GM23338 (cell line): Measurements from ENCODE around the gene NR2C1.

Experiments used
- CREB1 ChIP-seq: fragments of 250-450 bp; sonication (Bioruptor Pico); IDR thresholded peaks from 2 replicates; pipeline ENCODE4 v1.5.0; 2020; ENCODE audit warnings: low read depth, mild to moderate bottlenecking, moderate library complexity
- EZH2 ChIP-seq: fragments of 200-600 bp; sonication (generic); IDR thresholded peaks from one replicate; pipeline ENCODE4 v1.8.0; 2017; ENCODE audit warnings: antibody characterized with exemption, mild to moderate bottlenecking, low read depth; ENCODE audit not compliant: unreplicated experiment
- JUNB ChIP-seq: IDR thresholded peaks from one replicate; pipeline ENCODE4 v1.6.1; 2016; ENCODE audit warnings: antibody characterized with exemption; ENCODE audit not compliant: unreplicated experiment
- NANOG ChIP-seq: IDR thresholded peaks from 2 replicates; pipeline ENCODE4 v1.6.1; 2016; ENCODE audit warnings: antibody characterized with exemption, borderline replicate concordance
- POLR2AphosphoS5 ChIP-seq: IDR thresholded peaks from 2 replicates; pipeline ENCODE4 v1.6.1; 2016; ENCODE audit warnings: antibody characterized with exemption, low read depth
- TF ChIP-seq, protein P1 (sequence below), 2 experiments: fragments of 200-600 bp in 1 of 2; sonication (generic) in 1 of 2; conservative IDR thresholded peaks; 2 replicates each; pipeline versions ENCODE4 v1.5.1 to v1.6.1; 2016 to 2017; ENCODE audit warnings: antibody characterized with exemption in 2 of 2, low read depth in 2 of 2, mild to moderate bottlenecking in 2 of 2, moderate library complexity in 1 of 2
- TF ChIP-seq, protein P2 (sequence below): IDR thresholded peaks from one replicate; pipeline ENCODE4 v1.6.1; 2018; ENCODE audit warnings: antibody characterized with exemption; ENCODE audit not compliant: unreplicated experiment

DNA sequence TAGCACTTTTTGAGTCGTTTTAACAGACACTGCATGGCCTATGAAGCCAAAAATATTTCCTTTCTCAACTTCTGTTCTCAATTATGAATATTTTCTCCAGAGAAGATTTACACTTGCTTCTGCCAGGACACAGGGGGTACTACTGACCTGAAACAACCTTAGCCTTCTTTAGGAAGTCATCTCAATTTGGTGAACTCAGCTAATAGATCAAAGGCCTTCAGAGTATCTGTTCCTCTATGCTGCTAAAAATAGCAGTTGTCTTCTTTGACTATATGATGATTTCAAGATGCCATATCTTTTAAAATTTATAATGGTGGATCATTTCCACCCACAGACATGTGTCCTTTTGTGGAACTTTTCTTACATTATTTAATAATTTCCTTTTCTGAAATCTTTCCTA is 55.9 kb downstream of the NR2C1 start:
- TF ChIP-seq, protein P1, sequence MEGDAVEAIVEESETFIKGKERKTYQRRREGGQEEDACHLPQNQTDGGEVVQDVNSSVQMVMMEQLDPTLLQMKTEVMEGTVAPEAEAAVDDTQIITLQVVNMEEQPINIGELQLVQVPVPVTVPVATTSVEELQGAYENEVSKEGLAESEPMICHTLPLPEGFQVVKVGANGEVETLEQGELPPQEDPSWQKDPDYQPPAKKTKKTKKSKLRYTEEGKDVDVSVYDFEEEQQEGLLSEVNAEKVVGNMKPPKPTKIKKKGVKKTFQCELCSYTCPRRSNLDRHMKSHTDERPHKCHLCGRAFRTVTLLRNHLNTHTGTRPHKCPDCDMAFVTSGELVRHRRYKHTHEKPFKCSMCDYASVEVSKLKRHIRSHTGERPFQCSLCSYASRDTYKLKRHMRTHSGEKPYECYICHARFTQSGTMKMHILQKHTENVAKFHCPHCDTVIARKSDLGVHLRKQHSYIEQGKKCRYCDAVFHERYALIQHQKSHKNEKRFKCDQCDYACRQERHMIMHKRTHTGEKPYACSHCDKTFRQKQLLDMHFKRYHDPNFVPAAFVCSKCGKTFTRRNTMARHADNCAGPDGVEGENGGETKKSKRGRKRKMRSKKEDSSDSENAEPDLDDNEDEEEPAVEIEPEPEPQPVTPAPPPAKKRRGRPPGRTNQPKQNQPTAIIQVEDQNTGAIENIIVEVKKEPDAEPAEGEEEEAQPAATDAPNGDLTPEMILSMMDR (conservative IDR thresholded peaks at IDR 0.05; ENCODE audit: low read depth in 2 of 2), result no peak
- no peak for TF ChIP-seq EZH2
- TF ChIP-seq CREB1, result no peak
- TF ChIP-seq, protein P2, sequence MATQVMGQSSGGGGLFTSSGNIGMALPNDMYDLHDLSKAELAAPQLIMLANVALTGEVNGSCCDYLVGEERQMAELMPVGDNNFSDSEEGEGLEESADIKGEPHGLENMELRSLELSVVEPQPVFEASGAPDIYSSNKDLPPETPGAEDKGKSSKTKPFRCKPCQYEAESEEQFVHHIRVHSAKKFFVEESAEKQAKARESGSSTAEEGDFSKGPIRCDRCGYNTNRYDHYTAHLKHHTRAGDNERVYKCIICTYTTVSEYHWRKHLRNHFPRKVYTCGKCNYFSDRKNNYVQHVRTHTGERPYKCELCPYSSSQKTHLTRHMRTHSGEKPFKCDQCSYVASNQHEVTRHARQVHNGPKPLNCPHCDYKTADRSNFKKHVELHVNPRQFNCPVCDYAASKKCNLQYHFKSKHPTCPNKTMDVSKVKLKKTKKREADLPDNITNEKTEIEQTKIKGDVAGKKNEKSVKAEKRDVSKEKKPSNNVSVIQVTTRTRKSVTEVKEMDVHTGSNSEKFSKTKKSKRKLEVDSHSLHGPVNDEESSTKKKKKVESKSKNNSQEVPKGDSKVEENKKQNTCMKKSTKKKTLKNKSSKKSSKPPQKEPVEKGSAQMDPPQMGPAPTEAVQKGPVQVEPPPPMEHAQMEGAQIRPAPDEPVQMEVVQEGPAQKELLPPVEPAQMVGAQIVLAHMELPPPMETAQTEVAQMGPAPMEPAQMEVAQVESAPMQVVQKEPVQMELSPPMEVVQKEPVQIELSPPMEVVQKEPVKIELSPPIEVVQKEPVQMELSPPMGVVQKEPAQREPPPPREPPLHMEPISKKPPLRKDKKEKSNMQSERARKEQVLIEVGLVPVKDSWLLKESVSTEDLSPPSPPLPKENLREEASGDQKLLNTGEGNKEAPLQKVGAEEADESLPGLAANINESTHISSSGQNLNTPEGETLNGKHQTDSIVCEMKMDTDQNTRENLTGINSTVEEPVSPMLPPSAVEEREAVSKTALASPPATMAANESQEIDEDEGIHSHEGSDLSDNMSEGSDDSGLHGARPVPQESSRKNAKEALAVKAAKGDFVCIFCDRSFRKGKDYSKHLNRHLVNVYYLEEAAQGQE, result no peak
- TF ChIP-seq JUNB, result no peak
- TF ChIP-seq NANOG, result no peak
- TF ChIP-seq POLR2AphosphoS5, result no peak
